Stimulated activated CD8-positive, alpha-beta memory T cell treated with anti-CD3 and anti-CD28 coated beads, Interleukin-12 subunit alpha, Interleukin-12 subunit beta, amount 100 ng/mL, for 24 hours (primary cell): ENCODE measurements around the gene SUMO1.
"Not testable (repeated sequence)": the region's sequence is repeated elsewhere in the genome, so short reads cannot be mapped to it uniquely, and the experiment has no call there.

Experiments used
- DNase-seq: peaks from one replicate; pipeline ENCODE4 v3.0.0-alpha.2; 2020; ENCODE audit errors: extremely low read depth

Gene SUMO1

GRCh38 chr2:202238234-202239197, at the start of gene SUMO1:
SUMO1 (minus strand) TSS chr2:202238597; CDS start chr2:202238451, 146 bp downstream.
- peak; percentile 74 for DNase-seq

- DNase-seq, result no peak
Observed at GRCh38 chr2:202286595-202286994, 48.2 kb upstream of the SUMO1 start.

- DNase-seq, result no peak
Observed at GRCh38 chr2:202278944-202279343, 40.5 kb upstream of the SUMO1 start.

GRCh38 chr2:202278036-202278760, 39.8 kb upstream of the SUMO1 start:
- DNase-seq, result no peak

GRCh38 chr2:202276078-202276720, 37.8 kb upstream of the SUMO1 start:
- DNase-seq, result not testable (repeated sequence)

GRCh38 chr2:202270487-202270886, 32.1 kb upstream of the SUMO1 start:
- no peak for DNase-seq

- no peak for DNase-seq
Observed at GRCh38 chr2:202269585-202269984, 31.2 kb upstream of the SUMO1 start.

GRCh38 chr2:202267495-202267894, 29.1 kb upstream of the SUMO1 start:
- DNase-seq, result no peak

- DNase-seq, result peak; percentile 77
Observed at GRCh38 chr2:202265467-202266277, 27.3 kb upstream of the SUMO1 start, which contains the start of gene NOP58. NOP58 (plus strand) TSS chr2:202265763; CDS start chr2:202265942, 179 bp downstream.

GRCh38 chr2:202261531-202261930, 23.1 kb upstream of the SUMO1 start:
- DNase-seq, result no peak

GRCh38 chr2:202251494-202251893, 13.1 kb upstream of the SUMO1 start:
- no peak for DNase-seq

GRCh38 chr2:202249521-202250253, 11.3 kb upstream of the SUMO1 start:
- no peak for DNase-seq

GRCh38 chr2:202247710-202248109, 9.3 kb upstream of the SUMO1 start:
- DNase-seq, result not testable (repeated sequence)

- DNase-seq, result no peak
Observed at GRCh38 chr2:202237787-202238233, 587 bp downstream of the SUMO1 start.

- no peak for DNase-seq
Observed at GRCh38 chr2:202221873-202222272, 16.5 kb downstream of the SUMO1 start.

GRCh38 chr2:202215179-202215578, 23.2 kb downstream of the SUMO1 start:
- DNase-seq, result no peak

GRCh38 chr2:202208526-202208925, 29.9 kb downstream of the SUMO1 start:
- no peak for DNase-seq

- DNase-seq, result no peak
Observed at GRCh38 chr2:202204855-202205254, 33.5 kb downstream of the SUMO1 start.

GRCh38 chr2:202203348-202203747, 35.0 kb downstream of the SUMO1 start:
- no peak for DNase-seq
